GM12873 (cell line): ENCODE measurements around the gene LRRC45.

Experiments used
- TF ChIP-seq, protein P1 (sequence below): IDR thresholded peaks from 2 replicates; pipeline ENCODE4 v1.5.1; 2012; ENCODE audit warnings: low read depth, mild to moderate bottlenecking, moderate library complexity, low read length, control low read depth; ENCODE audit not compliant: insufficient read depth; ENCODE audit errors: missing control alignments

Gene LRRC45

DNA sequence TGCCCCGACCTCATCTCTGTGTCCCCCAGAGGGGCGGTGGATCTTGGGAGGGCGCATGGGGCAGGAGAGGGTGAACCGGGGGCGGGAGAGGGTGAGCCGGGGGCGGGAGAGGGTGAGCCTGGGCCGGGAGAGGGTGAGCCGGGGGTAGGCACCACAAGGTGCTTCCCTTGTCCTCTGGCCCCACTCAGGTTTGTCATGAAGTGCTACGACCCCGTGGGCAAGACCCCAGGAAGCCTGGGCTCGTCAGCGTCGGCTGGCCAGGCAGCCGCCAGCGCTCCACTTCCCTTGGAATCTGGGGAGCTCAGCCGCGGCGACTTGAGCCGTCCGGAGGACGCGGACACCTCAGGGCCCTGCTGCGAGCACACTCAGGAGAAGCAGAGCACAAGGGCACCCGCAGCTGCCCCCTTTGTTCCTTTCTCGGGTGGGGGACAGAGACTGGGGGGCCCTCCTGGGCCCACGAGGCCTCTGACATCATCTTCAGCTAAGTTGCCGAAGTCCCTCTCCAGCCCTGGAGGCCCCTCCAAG is 26.8 kb upstream of the LRRC45 start:
- TF ChIP-seq, protein P1, sequence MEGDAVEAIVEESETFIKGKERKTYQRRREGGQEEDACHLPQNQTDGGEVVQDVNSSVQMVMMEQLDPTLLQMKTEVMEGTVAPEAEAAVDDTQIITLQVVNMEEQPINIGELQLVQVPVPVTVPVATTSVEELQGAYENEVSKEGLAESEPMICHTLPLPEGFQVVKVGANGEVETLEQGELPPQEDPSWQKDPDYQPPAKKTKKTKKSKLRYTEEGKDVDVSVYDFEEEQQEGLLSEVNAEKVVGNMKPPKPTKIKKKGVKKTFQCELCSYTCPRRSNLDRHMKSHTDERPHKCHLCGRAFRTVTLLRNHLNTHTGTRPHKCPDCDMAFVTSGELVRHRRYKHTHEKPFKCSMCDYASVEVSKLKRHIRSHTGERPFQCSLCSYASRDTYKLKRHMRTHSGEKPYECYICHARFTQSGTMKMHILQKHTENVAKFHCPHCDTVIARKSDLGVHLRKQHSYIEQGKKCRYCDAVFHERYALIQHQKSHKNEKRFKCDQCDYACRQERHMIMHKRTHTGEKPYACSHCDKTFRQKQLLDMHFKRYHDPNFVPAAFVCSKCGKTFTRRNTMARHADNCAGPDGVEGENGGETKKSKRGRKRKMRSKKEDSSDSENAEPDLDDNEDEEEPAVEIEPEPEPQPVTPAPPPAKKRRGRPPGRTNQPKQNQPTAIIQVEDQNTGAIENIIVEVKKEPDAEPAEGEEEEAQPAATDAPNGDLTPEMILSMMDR = no peak

DNA sequence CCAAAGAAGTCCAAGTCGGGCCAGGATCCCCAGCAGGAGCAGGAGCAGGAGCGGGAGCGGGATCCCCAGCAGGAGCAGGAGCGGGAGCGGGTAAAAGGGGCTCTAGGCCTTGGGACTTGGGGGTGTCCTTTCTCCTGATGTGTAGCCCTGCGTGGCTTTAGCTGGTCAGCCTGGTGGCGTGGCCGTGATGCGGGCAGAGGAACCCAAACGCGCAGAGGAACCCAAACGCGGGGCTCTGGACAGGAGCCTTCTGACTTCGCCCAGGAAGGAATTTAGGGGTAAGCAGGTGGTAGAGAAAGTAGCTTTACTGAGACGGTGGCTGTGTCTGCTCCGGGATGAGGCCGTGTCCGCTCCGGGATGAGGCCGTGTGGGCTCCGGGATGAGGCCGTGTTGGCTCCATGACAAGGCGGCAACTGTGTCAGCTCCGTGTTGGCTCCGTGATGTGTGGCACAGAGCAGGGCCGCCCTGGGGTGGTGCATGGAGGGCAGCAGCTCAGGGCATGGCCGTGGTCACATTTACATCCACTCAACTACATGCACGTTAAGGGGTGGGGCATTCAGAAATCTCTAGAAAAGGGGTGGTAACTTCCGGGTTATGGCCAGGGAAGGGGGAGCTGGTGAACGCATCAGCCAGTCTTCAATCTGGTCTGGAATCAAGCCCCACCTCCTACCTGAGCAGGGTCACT is 26.2 kb upstream of the LRRC45 start:
- TF ChIP-seq, protein P1 = no peak

DNA sequence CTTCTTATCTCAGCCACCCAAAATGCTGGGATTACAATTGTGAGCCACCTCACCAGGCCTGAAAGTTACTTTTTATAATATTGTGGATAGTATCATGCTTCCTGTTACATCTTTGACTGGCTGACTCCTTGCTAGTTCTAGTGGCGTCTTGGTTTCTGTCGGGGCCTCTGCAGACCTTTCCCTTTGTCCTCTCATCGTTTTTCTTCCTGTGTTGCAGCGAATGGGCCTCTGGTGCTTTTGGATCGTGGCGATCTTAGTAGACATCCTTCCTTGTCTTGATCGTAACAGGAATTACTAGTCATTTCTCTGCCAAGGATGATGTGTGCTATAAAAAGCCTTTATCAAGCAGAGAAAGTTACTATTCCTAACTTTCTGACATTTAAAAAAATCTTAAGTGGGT is 24.9 kb upstream of the LRRC45 start:
- TF ChIP-seq, protein P1 = no peak

DNA sequence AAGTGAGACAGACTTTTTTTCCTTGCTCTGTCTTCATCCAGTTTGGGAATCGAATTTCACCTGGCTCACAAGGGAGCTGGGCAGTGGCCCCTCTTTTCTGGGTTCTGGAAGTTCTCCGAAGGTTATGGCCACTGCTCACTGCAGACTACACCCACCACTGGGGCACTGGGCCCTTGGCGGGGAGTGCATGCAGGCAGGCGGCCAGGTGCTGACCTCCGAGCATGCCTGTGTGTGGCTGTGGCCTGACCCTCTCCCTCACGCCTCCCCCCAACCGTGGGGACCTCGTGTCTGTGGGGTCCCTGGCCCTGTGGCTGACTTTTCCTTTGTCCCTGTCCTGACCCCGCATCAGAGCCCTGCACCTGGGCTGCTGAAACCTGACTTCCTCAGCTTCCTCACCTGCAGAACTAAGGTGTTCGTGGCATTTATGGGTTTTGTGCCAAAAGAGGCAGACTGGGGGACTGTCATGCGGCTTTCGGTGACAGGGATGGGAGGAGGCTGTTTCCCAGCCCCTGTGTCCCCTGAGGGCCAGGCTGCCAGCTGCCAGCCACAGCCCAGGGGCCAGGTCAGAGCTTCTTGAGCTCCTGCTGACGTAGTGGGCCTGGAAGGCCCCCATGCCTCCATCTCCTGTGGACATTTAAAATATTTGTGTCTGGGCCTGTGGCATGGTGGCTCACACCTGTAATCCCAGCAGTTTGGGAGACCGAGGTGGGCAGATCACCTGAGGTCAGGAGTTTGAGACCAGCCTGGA is 24.2 kb upstream of the LRRC45 start:
- TF ChIP-seq, protein P1 = no peak

DNA sequence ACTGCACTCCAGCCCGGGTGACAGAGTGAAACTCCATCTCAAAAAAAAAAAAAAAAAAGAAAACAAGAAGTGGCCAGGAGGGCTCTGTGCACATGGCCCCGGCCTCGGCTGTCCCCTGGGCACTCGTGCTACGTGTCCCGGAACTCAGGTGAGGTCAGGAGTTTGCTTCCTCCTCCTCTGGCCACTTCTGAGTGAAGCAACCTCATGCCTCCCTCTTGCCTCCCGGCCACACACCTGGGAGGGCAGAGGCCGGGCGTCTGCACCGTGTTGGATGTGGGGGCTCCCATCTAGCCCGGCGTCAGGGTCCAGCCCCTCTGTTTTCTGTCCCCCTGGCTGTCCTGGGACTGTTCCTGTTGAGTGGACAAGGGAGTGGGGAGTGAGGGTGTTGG is 23.5 kb upstream of the LRRC45 start:
- TF ChIP-seq, protein P1 = no peak

DNA sequence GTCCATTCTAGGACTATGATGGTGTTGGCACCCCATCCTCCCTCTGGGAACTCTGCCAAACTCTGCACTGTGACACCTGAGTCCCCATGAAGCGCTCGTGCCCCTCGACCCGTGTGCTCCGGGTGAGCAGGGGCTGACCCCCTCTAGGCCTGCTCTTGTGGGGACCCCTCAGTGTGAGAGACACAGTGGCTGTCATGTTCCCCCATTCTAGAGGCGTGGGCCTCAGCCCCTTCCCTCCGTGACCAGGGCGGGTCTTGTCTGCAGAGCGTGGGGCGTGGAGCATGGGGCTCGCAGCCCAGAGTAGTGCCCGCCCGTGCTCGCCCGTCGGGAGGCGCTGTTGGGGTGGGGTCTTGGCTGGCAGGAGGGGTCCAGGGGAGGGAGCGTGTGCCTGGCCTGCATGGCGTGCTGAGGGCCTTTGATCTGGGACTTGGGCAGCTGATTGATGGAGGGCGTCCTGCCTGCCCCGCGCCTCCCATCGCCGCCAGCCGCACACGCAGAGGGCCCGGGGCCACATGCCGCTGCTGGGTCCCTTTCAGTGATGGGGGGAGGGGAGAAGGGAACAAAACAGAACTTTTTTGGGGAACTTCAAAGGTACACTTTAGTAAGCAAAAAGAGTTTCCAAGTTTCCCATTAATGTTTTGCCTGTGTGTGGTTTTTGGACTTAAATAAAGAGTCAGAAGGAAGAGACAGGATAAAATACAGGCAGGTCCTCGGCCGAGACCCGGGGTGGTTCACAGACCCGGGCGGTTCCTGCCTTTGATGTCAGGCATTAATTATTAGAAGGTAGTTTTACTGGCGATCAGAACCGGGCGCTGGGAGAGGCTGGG is 22.9 kb upstream of the LRRC45 start:
- TF ChIP-seq, protein P1 = no peak
